ENCODE results near the gene THTPA.

- TF ChIP-seq CTCF (IDR thresholded peaks at IDR 0.05) (no peak), POLR2A (IDR thresholded peaks at IDR 0.05) (no peak)
Measured at GRCh38 chr14:23531391-23531790, 24.7 kb upstream of the THTPA start.
